GM10248 (cell line): ENCODE measurements around the gene SAMD8.
"Not testable (repeated sequence)": the region's sequence is repeated elsewhere in the genome, so short reads cannot be mapped to it uniquely, and the experiment has no call there.

Source experiments
- CTCF ChIA-PET: fragments of 300-600 bp; sonication (Branson Sonifier 250); formaldehyde crosslinking; extraction: SDS; loops from one replicate; lab custom pipeline; 2021; ENCODE audit warnings: antibody characterized with exemption; lab: Yijun Ruan, JAX
- POLR2A ChIA-PET: fragments of 350-650 bp; sonication (Branson Sonifier 250); formaldehyde crosslinking; extraction: SDS; loops from one replicate; lab custom pipeline; 2020; ENCODE audit warnings: antibody characterized with exemption; lab: Yijun Ruan, JAX
- DNase-seq: peaks from one replicate; pipeline ENCODE4 v3.0.0; 2012; ENCODE audit errors: extremely low spot score
- CTCF ChIP-seq: IDR thresholded peaks from 2 replicates; pipeline ENCODE4 v1.5.1; 2012; ENCODE audit warnings: mild to moderate bottlenecking, low read depth; ENCODE audit errors: extremely low read depth, missing control alignments, control extremely low read depth

Gene SAMD8

GRCh38 chr10:75109459-75109778 lies 2.0 kb upstream of the SAMD8 start:
- no peak for TF ChIP-seq CTCF
- DNase-seq = no peak
- POLR2A ChIA-PET = no interaction called here
- CTCF ChIA-PET = interaction anchor here (0.6 to 4.2 kb wide), 10 partner anchors 8 to 859 kb away, joined by 3 to 22 read pairs (median 3); partner anchors contain the start of gene COMTD1

DNA sequence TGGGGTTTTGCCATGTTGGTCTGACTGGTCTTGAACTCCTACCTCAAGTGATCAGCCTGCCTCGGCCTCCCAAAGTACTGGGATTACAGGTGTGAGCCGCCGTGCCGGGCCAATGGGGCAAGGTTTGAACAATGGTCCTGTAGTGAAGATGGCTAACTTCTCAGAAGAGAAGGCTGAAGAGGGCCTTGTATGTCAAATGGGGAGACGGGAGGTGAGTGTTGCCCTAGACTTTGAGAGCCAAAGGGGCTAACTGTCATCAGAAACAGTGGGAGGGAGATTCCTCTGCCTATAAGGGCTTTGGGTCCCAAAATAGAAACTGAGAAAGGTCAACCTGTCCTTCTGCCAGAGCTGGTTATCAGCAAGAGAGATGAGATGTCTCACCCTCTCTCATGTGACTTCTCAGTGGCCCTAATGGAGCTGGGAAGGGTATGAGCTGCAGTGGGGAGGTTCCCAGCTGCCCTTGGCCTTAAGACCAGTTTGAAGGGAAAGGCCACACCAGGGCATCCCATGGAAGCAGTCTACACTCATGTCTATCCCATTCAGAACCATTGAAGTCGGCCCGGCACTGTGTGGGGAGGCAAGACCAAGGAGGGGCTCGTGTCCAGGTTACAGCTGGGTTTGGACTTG lies 1.3 kb upstream of the SAMD8 start:
- ChIA-PET CTCF (interaction anchor here (0.6 to 4.2 kb wide), 9 partner anchors 9 to 860 kb away, joined by 3 to 22 read pairs (median 3); partner anchors contain the start of gene COMTD1), POLR2A (interaction anchor here (0.5 kb wide), 1 partner anchor 1131 kb away, joined by 6 read pairs; no protein-coding TSS in a partner anchor)
- no peak for TF ChIP-seq CTCF
- DNase-seq = no peak

DNA sequence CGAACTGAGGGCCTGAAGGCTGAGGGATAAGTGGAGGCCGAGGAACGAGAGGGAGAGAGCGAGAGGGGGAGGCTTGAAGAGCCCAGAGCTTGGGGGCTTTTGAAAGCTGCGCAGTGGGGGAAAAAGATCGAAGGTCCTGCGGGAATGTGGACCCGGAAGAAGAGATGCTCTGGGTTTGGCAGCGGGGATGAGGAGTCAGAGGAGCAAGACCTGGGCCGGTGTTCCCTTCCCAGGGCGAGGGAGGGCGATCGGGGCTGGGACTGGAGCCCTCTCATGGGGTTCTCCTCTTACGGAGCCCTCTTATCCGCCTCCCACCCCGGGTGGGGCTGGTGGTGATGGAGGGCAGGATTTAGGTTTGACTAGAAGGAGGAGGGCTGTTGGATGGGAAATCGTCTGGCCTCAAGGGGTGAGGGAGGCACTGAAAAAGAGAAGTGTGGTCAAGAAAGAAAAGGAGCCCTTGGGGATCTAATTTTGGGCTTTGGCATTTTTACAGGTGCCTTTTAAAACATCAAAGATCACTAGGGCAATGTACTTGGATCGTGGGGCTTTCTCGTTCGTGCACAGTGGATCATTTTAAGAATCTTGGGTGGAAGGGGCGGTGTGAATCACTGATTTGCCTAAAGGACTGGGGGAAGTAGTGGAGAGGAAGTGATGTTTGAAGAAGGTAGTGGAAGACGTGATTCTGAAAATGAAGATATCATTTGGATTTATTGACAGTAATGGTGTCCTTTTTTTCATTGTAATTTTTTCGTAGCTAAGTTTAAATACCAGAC lies 637 bp downstream of the SAMD8 start:
- CTCF ChIA-PET = interaction anchor here (0.9 to 4.2 kb wide), 7 partner anchors 11 to 124 kb away, joined by 3 to 22 read pairs (median 3); partner anchors contain the start of gene COMTD1
- POLR2A ChIA-PET = interaction anchor here (0.7 kb wide), 1 partner anchor 12 kb away, joined by 3 read pairs; no protein-coding TSS in a partner anchor
- peak; percentile 63 for DNase-seq
- no peak for TF ChIP-seq CTCF

GRCh38 chr10:75115137-75115536 lies 3.7 kb downstream of the SAMD8 start:
- no peak for TF ChIP-seq CTCF
- ChIA-PET POLR2A (no interaction called here), CTCF (interaction anchor here (1.3 to 1.5 kb wide), 3 partner anchors 9 to 14 kb away, joined by 4 to 6 read pairs (median 4); no protein-coding TSS in a partner anchor)
- no peak for DNase-seq

DNA sequence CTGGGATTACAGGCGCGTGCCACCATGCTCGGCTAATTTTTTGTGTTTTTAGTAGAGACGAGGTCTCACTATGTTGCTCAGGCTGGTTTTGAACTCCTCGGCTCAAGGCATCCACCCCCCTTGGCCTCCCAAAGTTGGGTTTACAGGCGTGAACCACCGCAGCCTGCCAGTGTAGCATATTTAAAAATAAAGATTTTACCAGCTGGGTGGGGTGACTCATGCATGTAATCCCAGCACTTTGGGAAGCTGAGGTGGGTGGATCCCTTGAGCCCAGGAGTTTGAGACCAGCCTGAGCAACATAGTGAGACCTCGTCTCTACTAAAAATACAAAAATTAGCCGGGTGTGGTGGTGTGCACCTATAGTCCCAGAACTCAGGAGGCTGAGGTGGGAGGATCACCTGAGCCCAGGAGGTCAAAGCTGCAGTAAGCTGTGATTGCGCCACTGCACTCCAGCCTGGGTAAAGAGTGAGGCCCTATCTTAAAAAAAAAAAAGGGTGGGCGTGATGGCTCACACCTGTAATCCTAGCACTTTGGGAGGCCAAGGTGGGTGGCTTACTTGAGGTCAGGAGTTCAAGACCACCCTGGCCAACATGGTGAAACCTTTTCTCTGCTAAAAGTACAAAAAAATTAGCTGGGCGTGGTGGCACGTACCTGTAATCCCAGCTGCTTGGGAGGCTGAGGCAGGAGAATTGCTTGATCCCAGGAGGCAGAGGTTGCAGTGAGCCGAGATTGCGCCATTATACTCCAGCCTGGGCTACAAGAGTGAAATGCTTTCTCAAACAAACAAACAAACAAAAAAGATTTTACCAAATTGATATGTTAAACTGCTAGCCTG lies 5.7 kb downstream of the SAMD8 start:
- CTCF ChIA-PET = interaction anchor here (0.6 to 1.6 kb wide), 5 partner anchors 10 to 1238 kb away, joined by 3 to 4 read pairs (median 3); partner anchors contain the start of gene COMTD1
- POLR2A ChIA-PET, DNase-seq: not testable (repeated sequence)

DNA sequence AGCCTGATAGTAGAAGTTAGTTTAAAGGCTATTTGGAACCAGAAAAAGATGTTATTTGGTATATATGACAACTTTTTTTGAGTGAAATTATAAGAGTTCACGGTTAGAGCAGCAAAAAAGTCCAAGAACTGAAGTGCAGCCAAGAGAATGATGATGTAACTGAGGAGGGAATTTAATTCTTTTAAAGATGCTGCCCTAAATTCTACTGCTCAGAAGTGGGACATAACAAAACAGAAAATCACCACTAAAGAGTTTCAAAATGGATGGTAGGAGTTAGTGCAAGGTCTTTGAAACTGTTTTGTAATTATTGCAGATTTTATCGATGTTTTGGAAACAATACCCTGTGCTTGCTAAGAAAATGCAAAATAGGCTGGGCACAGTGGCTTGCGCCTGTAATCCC lies 6.5 kb downstream of the SAMD8 start:
- CTCF ChIA-PET = no interaction called here
- TF ChIP-seq CTCF = no peak
- DNase-seq = no peak
- POLR2A ChIA-PET = no interaction called here

GRCh38 chr10:75119444-75120066 lies 8.1 kb downstream of the SAMD8 start:
- CTCF ChIA-PET = interaction anchor here (0.9 to 1.9 kb wide), 8 partner anchors 9 to 116 kb away, joined by 3 to 6 read pairs (median 3); partner anchors contain the start of gene COMTD1
- DNase-seq, POLR2A ChIA-PET: not testable (repeated sequence)
